Measurements from ENCODE around the gene ACVR1.

Gene ACVR1

GRCh38 chr2:157822993-157823392, 53.1 kb downstream of the ACVR1 start:
- DNase-seq: no peak

GRCh38 chr2:157822533-157822932, 53.6 kb downstream of the ACVR1 start:
- DNase-seq: no peak

DNA sequence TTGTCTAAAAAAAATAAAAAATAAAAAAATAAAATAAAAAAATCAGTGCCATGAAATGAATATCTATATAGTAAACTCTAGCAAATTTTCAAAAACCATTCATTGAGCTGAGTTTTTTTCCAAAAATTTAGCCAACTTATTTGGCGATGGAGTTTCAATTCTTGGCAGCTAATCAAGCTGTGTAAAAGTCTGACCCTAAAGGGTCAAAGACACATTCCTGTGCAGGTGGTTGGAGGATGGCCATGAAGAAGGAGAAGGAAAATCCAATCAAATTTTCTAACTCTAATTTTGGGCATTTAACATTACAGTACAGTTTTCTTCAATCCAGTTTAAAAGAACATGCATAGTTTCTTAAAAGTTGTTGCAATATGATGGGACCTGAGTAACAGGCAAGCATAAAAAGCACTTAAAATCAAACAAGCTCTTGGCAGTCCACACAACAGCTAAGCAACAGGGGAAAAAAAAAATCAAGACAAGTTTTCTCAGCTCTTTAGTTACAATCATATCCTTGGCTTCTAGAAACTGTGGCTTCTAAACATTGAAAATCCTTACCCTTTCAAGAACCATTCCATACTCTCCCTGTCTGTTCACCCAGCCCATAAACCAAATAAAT, 54.5 kb downstream of the ACVR1 start:
- DNase-seq: no peak

DNA sequence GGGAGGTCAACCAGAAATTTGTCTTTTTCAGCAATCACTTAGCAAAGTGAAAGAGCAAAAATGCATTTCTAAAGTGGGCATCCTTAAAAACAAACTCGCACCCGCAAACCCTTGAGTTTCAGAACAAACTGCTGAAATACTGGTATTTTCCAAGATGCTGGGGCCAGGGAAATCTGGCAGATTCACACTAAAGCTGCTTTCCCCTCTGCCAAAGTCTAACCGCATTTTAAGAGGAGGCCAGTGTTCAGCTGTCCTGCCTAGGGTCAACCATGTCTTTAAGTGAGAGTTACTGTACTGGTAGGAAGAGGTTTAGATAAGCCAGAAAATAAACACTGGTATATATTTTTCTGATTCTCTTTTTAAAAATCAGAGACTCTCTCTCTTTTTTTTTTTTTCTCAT, 55.9 kb downstream of the ACVR1 start:
- no peak for DNase-seq

GRCh38 chr2:157819761-157820160, 56.4 kb downstream of the ACVR1 start:
- DNase-seq: no peak

DNA sequence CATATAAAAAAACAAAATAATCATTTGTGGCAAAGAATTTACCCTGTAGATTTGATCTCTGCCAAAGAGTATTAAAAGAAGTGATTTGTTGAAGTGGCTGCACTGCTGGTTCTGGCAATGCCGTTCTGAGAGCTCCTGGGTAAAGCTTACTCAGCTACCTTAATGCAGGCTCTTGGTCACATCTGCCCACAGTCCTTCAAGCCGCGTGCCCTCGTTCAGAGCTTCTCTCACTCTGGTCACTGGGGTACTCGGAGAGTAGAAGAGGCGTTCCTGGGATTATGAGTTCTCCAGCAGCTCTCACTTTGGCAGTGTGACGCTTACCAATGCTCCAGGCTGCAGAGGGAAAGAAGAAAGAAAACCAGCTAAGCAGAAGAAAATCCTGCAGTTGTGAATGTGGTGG, 57.9 kb downstream of the ACVR1 start:
- DNase-seq: no peak

GRCh38 chr2:157815421-157815820, 60.7 kb downstream of the ACVR1 start:
- DNase-seq: no peak

DNA sequence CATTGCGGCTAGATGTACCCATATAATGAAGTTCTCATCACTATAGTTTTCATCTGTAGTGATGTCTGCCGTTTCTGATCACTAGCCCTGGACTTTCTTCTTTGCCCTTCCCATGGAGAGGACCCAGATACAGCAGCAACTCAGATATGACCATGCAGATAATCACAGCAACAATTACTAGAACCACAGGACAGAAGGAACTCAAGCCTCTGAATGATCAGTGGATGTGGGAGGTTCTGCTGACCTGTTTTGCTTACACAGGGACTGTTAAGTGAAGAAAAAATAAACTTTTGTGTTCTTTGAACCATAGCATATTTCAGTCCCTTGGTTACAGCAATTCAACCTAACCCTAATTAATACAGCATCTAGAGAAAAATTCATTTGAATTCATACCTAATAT, 62.7 kb downstream of the ACVR1 start:
- DNase-seq: no peak

GRCh38 chr2:157810037-157810436, 66.1 kb downstream of the ACVR1 start:
- no peak for DNase-seq

DNA sequence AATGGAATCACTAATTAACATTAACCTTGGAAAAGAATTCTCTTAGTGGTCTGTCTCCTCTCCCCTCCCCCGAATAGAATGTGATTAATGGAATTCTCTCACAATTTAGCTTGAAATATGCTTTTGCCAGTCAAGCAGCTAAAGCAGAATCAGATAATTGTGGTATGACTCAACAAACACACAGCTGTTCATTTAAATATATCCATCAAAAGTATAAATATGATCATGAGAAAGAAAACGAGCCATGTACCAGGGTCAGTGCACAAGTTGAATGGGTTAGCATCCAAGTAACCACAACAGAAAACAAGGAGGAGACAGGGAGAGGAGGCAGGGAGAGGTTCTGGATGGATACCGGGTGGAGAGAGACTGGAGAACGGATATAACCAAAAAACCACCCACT, 66.9 kb downstream of the ACVR1 start:
- no peak for DNase-seq

DNA sequence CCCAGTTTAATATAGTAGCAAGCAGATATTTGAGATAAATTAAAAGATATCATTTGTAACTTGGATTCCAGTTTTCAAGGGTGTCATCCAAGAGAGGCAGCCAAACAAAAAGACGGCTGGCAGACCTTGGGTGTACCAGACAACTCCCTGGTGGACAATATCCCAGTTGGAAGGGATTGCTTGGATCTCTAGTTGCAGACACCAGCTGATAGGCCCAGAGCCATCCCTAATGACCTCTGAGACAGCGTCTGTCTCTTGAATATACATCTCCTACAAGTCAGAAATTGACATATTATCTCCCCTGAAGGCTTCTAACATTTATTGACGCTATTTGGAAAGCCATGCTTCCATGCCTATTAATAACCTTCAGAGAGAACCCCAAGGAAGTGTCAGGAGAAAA, 67.7 kb downstream of the ACVR1 start:
- DNase-seq: no peak

- DNase-seq: no peak
Observed at GRCh38 chr2:157806426-157807077, 69.6 kb downstream of the ACVR1 start.

DNA sequence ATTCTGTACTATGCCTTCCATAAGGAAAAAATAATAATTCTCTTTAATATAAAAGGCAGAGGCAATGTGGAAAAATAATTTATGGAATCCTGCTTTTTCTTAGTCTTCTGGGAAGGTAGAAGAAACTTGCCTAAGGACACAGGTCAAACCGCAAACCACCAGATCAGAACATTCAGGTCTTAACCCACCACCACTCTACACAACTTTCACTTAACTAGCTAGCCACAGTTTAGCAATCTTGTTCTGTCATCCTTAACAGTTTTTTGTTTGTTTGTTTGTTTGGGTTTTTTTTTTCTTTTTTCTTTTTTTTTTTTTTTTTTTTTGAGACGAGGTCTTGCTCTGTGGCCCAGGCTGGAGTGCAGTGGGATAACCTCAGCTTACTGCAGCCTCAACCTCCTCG, 70.6 kb downstream of the ACVR1 start:
- DNase-seq: no peak

GRCh38 chr2:157804355-157804754, 71.8 kb downstream of the ACVR1 start:
- DNase-seq: no peak

DNA sequence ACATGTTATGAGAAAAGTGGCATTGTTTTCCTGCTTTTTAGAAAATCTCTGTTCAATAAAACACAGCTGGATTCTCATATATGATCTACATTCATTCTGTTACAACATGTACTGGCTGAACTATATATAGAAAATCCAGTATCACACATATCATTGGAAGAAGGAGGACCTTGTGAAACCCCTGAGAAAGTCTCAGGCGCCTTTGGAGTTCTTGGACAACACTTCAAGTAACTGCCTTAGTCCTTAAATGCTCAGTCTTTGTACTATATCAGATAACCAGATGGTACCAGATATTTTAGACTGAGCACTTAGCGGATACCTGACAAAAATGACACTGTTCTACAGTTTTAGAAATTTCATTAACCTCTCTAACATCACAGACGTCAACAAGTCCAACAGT, 72.2 kb downstream of the ACVR1 start:
- no peak for DNase-seq

DNA sequence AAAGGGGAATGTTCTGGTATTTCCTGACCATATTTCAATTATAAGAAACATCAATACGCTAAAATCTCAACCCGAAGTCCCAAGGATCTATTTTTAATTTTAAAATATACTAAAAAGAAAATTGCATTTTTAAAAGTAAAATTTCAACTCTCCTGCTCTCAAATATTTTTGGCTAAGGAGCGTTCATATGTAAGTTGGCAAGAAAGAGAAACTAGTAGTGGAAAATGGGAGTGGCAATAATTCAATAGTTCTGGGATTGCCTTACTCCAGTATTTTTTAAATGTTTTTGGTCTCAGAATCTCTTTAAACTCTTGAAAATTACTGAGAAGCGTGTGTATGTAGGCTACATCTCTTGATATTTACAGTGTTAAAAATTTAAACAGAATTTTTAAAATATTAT, 72.7 kb downstream of the ACVR1 start:
- no peak for DNase-seq

DNA sequence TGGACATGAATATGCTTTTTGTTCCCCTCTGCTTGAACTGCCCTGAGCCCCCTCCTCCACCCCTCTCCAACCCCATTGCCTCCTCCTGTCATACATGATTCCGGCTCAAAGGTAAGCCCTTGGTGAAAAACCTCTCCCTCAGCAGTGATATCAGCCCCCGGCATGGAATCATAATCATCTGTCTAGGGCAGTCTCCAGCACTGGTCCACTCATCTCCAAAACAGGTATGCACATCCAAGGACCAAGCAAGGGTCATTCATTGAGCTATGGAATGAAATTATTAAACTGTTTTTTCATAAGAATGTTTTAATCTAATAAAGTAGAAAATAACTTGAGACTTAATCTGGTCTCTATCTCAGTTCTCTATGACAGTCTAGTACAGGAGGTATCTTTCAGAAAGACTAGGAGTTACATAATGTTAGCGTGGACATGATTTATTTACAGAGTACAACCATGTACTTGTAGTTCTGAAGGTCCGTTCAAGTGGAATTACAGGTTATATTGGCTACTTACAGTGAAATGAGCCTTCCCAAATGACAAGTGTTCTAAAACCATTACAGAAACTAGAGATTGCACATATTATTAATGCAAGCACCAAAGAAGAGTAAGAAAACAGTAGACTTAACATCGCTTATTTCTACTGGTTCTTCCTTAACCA, 75.2 kb downstream of the ACVR1 start:
- no peak for DNase-seq

DNA sequence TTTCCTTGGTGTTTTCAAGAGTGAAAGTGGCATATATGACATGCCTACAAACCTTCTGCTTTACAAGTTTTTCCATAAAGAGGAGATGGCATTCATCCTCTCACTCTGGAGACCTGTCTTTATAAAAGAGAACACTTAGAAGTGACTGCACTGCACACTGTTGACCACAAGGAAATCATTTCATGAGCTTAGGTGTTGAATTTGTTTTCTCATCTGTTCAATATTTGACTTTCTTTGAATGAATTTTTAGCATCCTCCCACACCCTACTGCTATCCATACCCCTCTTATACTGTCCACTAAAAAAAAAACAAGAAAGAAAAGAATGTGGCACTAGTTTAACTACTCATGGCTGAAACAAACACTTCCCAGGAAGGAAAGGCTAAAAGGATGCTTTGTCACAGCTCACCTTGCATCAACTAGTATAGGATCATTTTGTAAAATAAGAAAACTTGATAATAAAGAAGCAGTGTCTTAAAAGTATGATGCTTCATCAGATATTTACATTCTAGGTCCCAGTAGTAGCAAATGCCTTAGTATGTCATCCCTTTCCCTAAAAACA, 83.0 kb downstream of the ACVR1 start:
- DNase-seq: no peak

GRCh38 chr2:157792335-157793052, 83.6 kb downstream of the ACVR1 start:
- no peak for DNase-seq

DNA sequence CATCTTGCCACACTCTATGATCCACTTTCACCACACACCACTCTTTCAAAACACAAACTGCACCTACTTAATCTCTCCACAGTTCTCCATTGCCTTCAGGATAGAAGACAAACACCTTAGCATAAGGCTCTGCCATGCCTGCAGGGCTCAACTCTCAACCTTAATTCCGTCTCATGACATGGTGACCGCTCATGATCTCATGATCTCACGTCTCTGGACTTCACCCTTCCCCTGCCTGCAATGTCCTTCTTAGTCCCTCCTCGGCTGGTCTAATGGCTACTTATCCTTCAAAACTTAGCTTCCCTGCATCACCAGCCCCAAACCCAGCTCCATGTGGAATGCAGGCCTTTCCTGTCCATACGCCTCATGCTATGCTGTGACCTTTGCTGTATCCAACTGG, 85.3 kb downstream of the ACVR1 start:
- DNase-seq: no peak

- no peak for DNase-seq
Observed at GRCh38 chr2:157789933-157790511, 86.1 kb downstream of the ACVR1 start.

DNA sequence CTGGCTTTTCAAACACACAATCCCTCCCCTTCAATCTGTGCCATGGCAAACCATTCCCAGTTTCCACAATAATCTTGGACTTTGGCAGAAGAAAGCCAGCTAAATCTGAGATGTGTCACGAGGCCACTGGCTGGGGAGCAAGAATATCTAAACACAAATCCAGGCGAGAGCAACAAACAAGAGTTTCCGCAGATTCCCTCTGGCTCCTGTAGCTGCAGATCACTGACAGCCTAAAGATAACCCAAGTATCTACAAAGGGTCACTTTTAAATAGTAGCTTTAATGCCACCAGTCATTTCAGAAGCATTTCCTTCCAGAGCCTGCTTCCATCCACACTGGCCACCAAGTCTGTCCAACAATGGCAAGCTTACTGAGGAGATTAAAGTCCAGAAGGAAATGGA, 86.9 kb downstream of the ACVR1 start:
- DNase-seq: no peak

DNA sequence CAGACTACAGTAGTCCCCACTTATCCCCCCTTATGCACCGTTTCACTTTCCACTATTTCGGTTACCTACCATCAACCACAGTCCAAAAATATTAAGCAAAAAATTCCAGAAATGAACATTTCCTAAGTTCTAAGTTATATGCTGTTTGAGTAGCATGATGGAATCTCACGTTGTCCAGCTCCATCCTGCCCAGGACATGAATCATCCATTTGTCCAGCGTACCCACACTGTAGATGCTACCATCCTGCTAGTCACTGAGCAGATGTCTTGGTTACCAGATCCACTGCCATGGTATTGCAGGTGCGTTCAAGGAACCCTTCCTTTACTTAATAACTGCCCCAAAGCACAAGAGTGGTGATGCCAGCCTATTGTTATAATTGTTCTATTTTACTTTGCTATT, 87.9 kb downstream of the ACVR1 start:
- no peak for DNase-seq

Data from stimulated activated CD4-positive, alpha-beta T cell treated with anti-CD3 and anti-CD28 coated beads, Interleukin-12 subunit alpha, Interleukin-12 subunit beta, amount 100 ng/mL, for 4 hours (primary cell).